SK-N-SH treated with all-trans-retinoic acid at 6 μM for 48 hours (cell line): ENCODE measurements around the gene CPNE5.
A peak's percentile ranks its signal among the peaks of the same experiment; 100 is the strongest.

Experiments used
- ATAC-seq: fragments of 200-7000 bp; cut with Tn5 transposase; 3 replicates; pipeline ENCODE4 v1.9.1; 2020; ENCODE audit warnings: mild to moderate bottlenecking, moderate library complexity
- ARNTL ChIP-seq: fragments of 450-650 bp; formaldehyde crosslinking; IDR thresholded peaks from 2 replicates; pipeline ENCODE4 v1.5.0; 2020; ENCODE audit warnings: low read depth, mild to moderate bottlenecking, moderate library complexity, borderline replicate concordance
- BACH2 ChIP-seq: fragments of 250-450 bp; sonication (Bioruptor Pico); IDR thresholded peaks from 2 replicates; pipeline ENCODE4 v1.9.0; 2021; ENCODE audit warnings: mild to moderate bottlenecking, borderline replicate concordance
- CREB5 ChIP-seq: fragments of 250-450 bp; sonication (Bioruptor Pico); IDR thresholded peaks from 2 replicates; pipeline ENCODE4 v1.5.1; 2020; ENCODE audit warnings: low read depth, mild to moderate bottlenecking, moderate library complexity
- CSDC2 ChIP-seq: fragments of 250-450 bp; sonication (Bioruptor Pico); IDR thresholded peaks from 2 replicates; pipeline ENCODE4 v1.5.0; 2020; ENCODE audit warnings: mild to moderate bottlenecking, moderate library complexity
- CSRNP3 ChIP-seq: fragments of 250-450 bp; sonication (Bioruptor Pico); IDR thresholded peaks from 2 replicates; pipeline ENCODE4 v1.5.1; 2021; ENCODE audit warnings: mild to moderate bottlenecking, moderate library complexity
- ESRRG ChIP-seq: fragments of 250-450 bp; sonication (Bioruptor Pico); IDR thresholded peaks from 2 replicates; pipeline ENCODE4 v1.6.1; 2021; ENCODE audit warnings: mild to moderate bottlenecking
- GLIS3 ChIP-seq: fragments of 250-450 bp; sonication (Bioruptor Pico); IDR thresholded peaks from 2 replicates; pipeline ENCODE4 v1.5.0; 2020; ENCODE audit warnings: mild to moderate bottlenecking, moderate library complexity
- ISL1 ChIP-seq: fragments of 250-450 bp; sonication (Bioruptor Pico); IDR thresholded peaks from 2 replicates; pipeline ENCODE4 v2.1.2; 2022; ENCODE audit warnings: mild to moderate bottlenecking, moderate library complexity
- OSR1 ChIP-seq: fragments of 250-450 bp; sonication (Bioruptor Pico); IDR thresholded peaks from 2 replicates; pipeline ENCODE4 v1.8.0; 2022; ENCODE audit warnings: moderate library complexity, mild to moderate bottlenecking, inconsistent platforms
- PATZ1 ChIP-seq: fragments of 250-450 bp; sonication (Bioruptor Pico); IDR thresholded peaks from 2 replicates; pipeline ENCODE4 v1.8.0; 2020; ENCODE audit warnings: mild to moderate bottlenecking, moderate library complexity, borderline replicate concordance
- RARB ChIP-seq: fragments of 250-450 bp; sonication (Bioruptor Pico); IDR thresholded peaks from 2 replicates; pipeline ENCODE4 v1.8.0; 2021; ENCODE audit warnings: mild to moderate bottlenecking, moderate library complexity
- SNAI2 ChIP-seq: fragments of 250-450 bp; sonication (Bioruptor Pico); IDR thresholded peaks from 2 replicates; pipeline ENCODE4 v1.5.0; 2020; ENCODE audit warnings: mild to moderate bottlenecking, moderate library complexity
- TOX ChIP-seq: fragments of 250-450 bp; sonication (Bioruptor Pico); IDR thresholded peaks from 2 replicates; pipeline ENCODE4 v1.8.0; 2021; ENCODE audit warnings: mild to moderate bottlenecking, moderate library complexity, borderline replicate concordance
- TSHZ2 ChIP-seq: fragments of 250-450 bp; sonication (Bioruptor Pico); IDR thresholded peaks from 2 replicates; pipeline ENCODE4 v1.5.0; 2020; ENCODE audit warnings: mild to moderate bottlenecking, moderate library complexity
- ZC3H10 ChIP-seq: fragments of 250-450 bp; sonication (Bioruptor Pico); IDR thresholded peaks from 2 replicates; pipeline ENCODE4 v1.5.1; 2021; ENCODE audit warnings: mild to moderate bottlenecking, moderate library complexity
- ZFP3 ChIP-seq: fragments of 250-450 bp; sonication (Bioruptor Pico); IDR thresholded peaks from 2 replicates; pipeline ENCODE4 v1.5.0; 2020; ENCODE audit warnings: mild to moderate bottlenecking, moderate library complexity
- ZFP30 ChIP-seq: fragments of 450-650 bp; formaldehyde crosslinking; IDR thresholded peaks from 2 replicates; pipeline ENCODE4 v1.5.0; 2022; ENCODE audit warnings: mild to moderate bottlenecking, moderate library complexity
- ZNF565 ChIP-seq: fragments of 450-650 bp; formaldehyde crosslinking; conservative IDR thresholded peaks from 2 replicates; pipeline ENCODE4 v1.5.0; 2020; ENCODE audit warnings: low read depth, mild to moderate bottlenecking, moderate library complexity
- ZNF70 ChIP-seq: fragments of 450-650 bp; formaldehyde crosslinking; IDR thresholded peaks from 2 replicates; pipeline ENCODE4 v1.5.0; 2020; ENCODE audit warnings: mild to moderate bottlenecking, moderate library complexity
- ZNF8 ChIP-seq: fragments of 450-650 bp; formaldehyde crosslinking; IDR thresholded peaks from 2 replicates; pipeline ENCODE4 v1.5.0; 2020; ENCODE audit warnings: mild to moderate bottlenecking, moderate library complexity

The CPNE5 gene

GRCh38 chr6:36838896-36839748 lies at the start of gene CPNE5:
CPNE5 (minus strand) TSS chr6:36839444; CDS start chr6:36839377, 67 bp downstream.
- TF ChIP-seq ZNF565 (CRISPR knock-in tag) (no peak), ZFP30 (CRISPR knock-in tag) (no peak), RARB (CRISPR knock-in tag) (no peak), PATZ1 (CRISPR knock-in tag) (no peak), SNAI2 (CRISPR knock-in tag) (no peak), ISL1 (CRISPR knock-in tag) (no peak), ZC3H10 (CRISPR knock-in tag) (no peak), CSRNP3 (no peak), CREB5 (no peak), ZFP3 (CRISPR knock-in tag) (no peak), TOX (CRISPR knock-in tag) (no peak), GLIS3 (CRISPR knock-in tag) (no peak)

GRCh38 chr6:36888115-36888643 lies 48.9 kb upstream of the CPNE5 start:
- ATAC-seq = no peak
- TF ChIP-seq PATZ1 (CRISPR knock-in tag) (no peak), ESRRG (CRISPR knock-in tag) (no peak), CSDC2 (CRISPR knock-in tag) (no peak), BACH2 (CRISPR knock-in tag) (no peak), TOX (CRISPR knock-in tag) (no peak), ZFP30 (CRISPR knock-in tag) (no peak), ZFP3 (CRISPR knock-in tag) (no peak), ZNF8 (no peak), OSR1 (no peak), SNAI2 (CRISPR knock-in tag) (no peak), ZC3H10 (CRISPR knock-in tag) (no peak)

More at GRCh38 chr6:36838896-36839748, at the start of gene CPNE5:
- peak; percentile 48 for ATAC-seq

- ATAC-seq = no peak
Measured at GRCh38 chr6:36886950-36887618, 47.8 kb upstream of the CPNE5 start.

More at GRCh38 chr6:36886950-36887618, 47.8 kb upstream of the CPNE5 start:
- no peak for TF ChIP-seq PATZ1 (CRISPR knock-in tag)
- TF ChIP-seq SNAI2 (CRISPR knock-in tag) = no peak
- no peak for TF ChIP-seq ARNTL (CRISPR knock-in tag)
- TF ChIP-seq ESRRG (CRISPR knock-in tag) = no peak
- TF ChIP-seq ISL1 (CRISPR knock-in tag) = no peak
- no peak for TF ChIP-seq ZFP30 (CRISPR knock-in tag)
- no peak for TF ChIP-seq ZNF8
- TF ChIP-seq TSHZ2 (CRISPR knock-in tag) = no peak
- TF ChIP-seq ZC3H10 (CRISPR knock-in tag) = no peak
- TF ChIP-seq ZNF70 (CRISPR knock-in tag) = no peak
- TF ChIP-seq CSDC2 (CRISPR knock-in tag) = no peak
- TF ChIP-seq BACH2 (CRISPR knock-in tag) = no peak
